MM.1S (cell line): ENCODE results near the gene PPP1R9A.

Experiments used
- DNase-seq: peaks from one replicate; pipeline ENCODE4 v3.0.0-alpha.2; 2015
- H2AFZ ChIP-seq: fragments of 300-600 bp; sonication (generic); 2 replicates; pipeline ENCODE4 v1.6.0; 2016; ENCODE audit warnings: antibody characterized with exemption, low read length
- H3F3A ChIP-seq: fragments of 300-600 bp; sonication (generic); 2 replicates; pipeline ENCODE4 v1.6.1; 2016; ENCODE audit warnings: mild to moderate bottlenecking, antibody characterized with exemption, low read length, moderate library complexity, mixed read lengths; ENCODE audit not compliant: insufficient read depth
- H3K27ac ChIP-seq: fragments of 300-600 bp; sonication (generic); 2 replicates; pipeline ENCODE4 v1.5.1; 2016; ENCODE audit warnings: mild to moderate bottlenecking, low read length
- H3K27me3 ChIP-seq: fragments of 300-600 bp; sonication (generic); replicated peaks from 2 replicates; pipeline ENCODE4 v1.6.0; 2016; ENCODE audit warnings: low read length; ENCODE audit not compliant: insufficient read depth
- H3K36me3 ChIP-seq: fragments of 300-600 bp; sonication (generic); replicated peaks from 2 replicates; pipeline ENCODE4 v1.6.1; 2016; ENCODE audit warnings: mild to moderate bottlenecking, low read length, mixed read lengths; ENCODE audit not compliant: insufficient read depth
- H3K4me1 ChIP-seq: fragments of 300-600 bp; sonication (generic); 2 replicates; pipeline ENCODE4 v1.6.1; 2016; ENCODE audit warnings: low read length, mixed read lengths
- H3K4me2 ChIP-seq: fragments of 300-600 bp; sonication (generic); 2 replicates; pipeline ENCODE4 v1.6.0; 2016; ENCODE audit warnings: low read depth, low read length
- H3K4me3 ChIP-seq: fragments of 300-600 bp; sonication (generic); 2 replicates; pipeline ENCODE4 v1.5.1; 2016; ENCODE audit warnings: low read length, mixed read lengths
- H3K79me2 ChIP-seq: fragments of 300-600 bp; sonication (generic); 2 replicates; pipeline ENCODE4 v1.6.1; 2016; ENCODE audit warnings: mixed run types, low read length, mixed read lengths
- H3K9ac ChIP-seq: fragments of 300-600 bp; sonication (generic); 2 replicates; pipeline ENCODE4 v1.6.1; 2016; ENCODE audit warnings: low read length, mixed read lengths
- H3K9me2 ChIP-seq: fragments of 300-600 bp; sonication (generic); replicated peaks from 2 replicates; pipeline ENCODE4 v1.6.1; 2016; ENCODE audit warnings: mild to moderate bottlenecking, low read length, mixed read lengths; ENCODE audit not compliant: insufficient read depth
- H3K9me3 ChIP-seq: fragments of 300-600 bp; sonication (generic); replicated peaks from 2 replicates; pipeline ENCODE4 v1.6.1; 2016; ENCODE audit warnings: mild to moderate bottlenecking, low read length, mixed read lengths; ENCODE audit not compliant: insufficient read depth
- H4K20me1 ChIP-seq: fragments of 300-600 bp; sonication (generic); 2 replicates; pipeline ENCODE4 v1.6.1; 2016; ENCODE audit warnings: mild to moderate bottlenecking, low read length, moderate library complexity, mixed read lengths; ENCODE audit not compliant: insufficient read depth
- CTCF ChIP-seq: fragments of 300-600 bp; sonication (generic); IDR thresholded peaks from 2 replicates; pipeline ENCODE4 v1.5.1; 2016; ENCODE audit warnings: antibody characterized with exemption, low read length, mixed read lengths
- EZH2 ChIP-seq: fragments of 300-600 bp; sonication (generic); optimal IDR thresholded peaks from 2 replicates; pipeline ENCODE3; 2017; ENCODE audit warnings: low read depth, mild to moderate bottlenecking, antibody characterized with exemption, low read length, mixed read lengths
- EZH2phosphoT487 ChIP-seq: fragments of 300-600 bp; sonication (generic); IDR thresholded peaks from 2 replicates; pipeline ENCODE4 v1.6.1; 2018; ENCODE audit warnings: antibody characterized with exemption, low read length

The PPP1R9A gene

DNA sequence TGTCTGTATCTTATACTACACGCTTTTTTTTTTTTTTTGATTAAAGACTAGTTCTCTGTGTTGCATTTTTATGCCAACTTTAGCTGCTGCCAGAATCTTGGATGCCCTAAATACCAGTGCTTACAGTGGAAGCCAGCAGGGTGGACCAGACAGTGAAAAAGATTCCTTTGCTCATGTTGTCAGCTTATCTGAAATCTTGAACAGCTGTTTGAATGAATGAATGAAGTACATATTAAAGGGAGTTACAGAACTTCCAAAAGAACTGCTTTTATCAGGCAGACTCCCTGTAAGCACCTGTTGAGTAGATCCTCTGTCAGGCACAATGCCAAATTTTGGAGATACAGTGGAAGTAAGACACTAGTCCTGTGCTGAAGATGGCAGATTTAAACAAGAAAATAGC lies 184.9 kb downstream of the PPP1R9A start:
- Histone ChIP-seq H3K9me3 (no peaks in the 10 kb centered on the region), H3F3A (no peaks in the 10 kb centered on the region), H3K79me2 (no peaks in the 10 kb centered on the region), H3K27me3 (no peaks in the 10 kb centered on the region), H3K4me3 (no peak overlapping the region), H3K4me2 (no peak overlapping the region), H3K9me2 (no peaks in the 10 kb centered on the region), H3K4me1 (no peaks in the 10 kb centered on the region), H2AFZ (no peak overlapping the region), H3K9ac (no peak overlapping the region), H4K20me1 (no peaks in the 10 kb centered on the region), H3K36me3 (no peaks in the 10 kb centered on the region), H3K27ac (no peak overlapping the region)
- no peak for DNase-seq
- no peak for TF ChIP-seq CTCF
- TF ChIP-seq EZH2phosphoT487, result no peak
- TF ChIP-seq EZH2, result no peak

GRCh38 chr7:95095259-95095965 lies 188.0 kb downstream of the PPP1R9A start:
- Histone ChIP-seq H3K9ac (no peak overlapping the region), H3K27ac (no peak overlapping the region), H3K9me3 (no peaks in the 10 kb centered on the region; the same call in 1 of the 2 replicates), H3K27me3 (no peaks in the 10 kb centered on the region), H4K20me1 (no peaks in the 10 kb centered on the region), H3K4me3 (no peak overlapping the region), H2AFZ (no peak overlapping the region), H3K4me1 (no peaks in the 10 kb centered on the region), H3K36me3 (no peaks in the 10 kb centered on the region), H3K4me2 (no peak overlapping the region), H3F3A (no peaks in the 10 kb centered on the region), H3K9me2 (no peaks in the 10 kb centered on the region), H3K79me2 (no peaks in the 10 kb centered on the region)
- no peak for DNase-seq
- no peak for TF ChIP-seq EZH2phosphoT487
- no peak for TF ChIP-seq CTCF
- TF ChIP-seq EZH2, result no peak

- no peak overlapping the region for H3K27ac ChIP-seq
Measured at GRCh38 chr7:95095966-95096540, 188.7 kb downstream of the PPP1R9A start.

More at GRCh38 chr7:95095966-95096540, 188.7 kb downstream of the PPP1R9A start:
- no peaks in the 10 kb centered on the region for H3K4me1 ChIP-seq
- H3F3A ChIP-seq, result no peaks in the 10 kb centered on the region
- no peaks in the 10 kb centered on the region for H3K36me3 ChIP-seq
- H3K9me2 ChIP-seq, result no peaks in the 10 kb centered on the region
- no peak overlapping the region for H3K4me3 ChIP-seq
- H3K9ac ChIP-seq, result no peak overlapping the region
- no peaks in the 10 kb centered on the region; the same call in 1 of the 2 replicates for H3K9me3 ChIP-seq
- no peak for DNase-seq
- no peaks in the 10 kb centered on the region for H4K20me1 ChIP-seq
- TF ChIP-seq EZH2, result no peak
- TF ChIP-seq CTCF, result no peak
- no peaks in the 10 kb centered on the region for H3K79me2 ChIP-seq
- H2AFZ ChIP-seq, result no peak overlapping the region
- no peaks in the 10 kb centered on the region for H3K27me3 ChIP-seq
- no peak overlapping the region for H3K4me2 ChIP-seq
